ENCODE results near the gene PTRHD1.

Gene PTRHD1

GRCh38 chr2:24788816-24789215 is 4.4 kb downstream of the PTRHD1 start:
- Histone ChIP-seq H3K27ac (no peak overlapping the region), H3K36me3 (no peaks in the 10 kb centered on the region), H3K9ac (no peak overlapping the region), H3K9me3 (no peaks in the 10 kb centered on the region), H3K4me2 (no peak overlapping the region), H4K20me1 (no peaks in the 10 kb centered on the region), H3K4me3 (no peak overlapping the region), H3K27me3 (no peaks in the 10 kb centered on the region), H3K4me1 (peaks cover 30% of the 10 kb centered on the region)
- TF ChIP-seq Cebpa-rat (IDR thresholded peaks at IDR 0.05): no peak

- H3K27ac ChIP-seq: no peak overlapping the region
- no peaks in the 10 kb centered on the region for H3K27me3 ChIP-seq
- H3K36me3 ChIP-seq: no peaks in the 10 kb centered on the region
- no peak overlapping the region for H3K4me2 ChIP-seq
- no peak for TF ChIP-seq Cebpa-rat (IDR thresholded peaks at IDR 0.05)
- no peaks in the 10 kb centered on the region for H3K9me3 ChIP-seq
- H3K4me3 ChIP-seq: no peak overlapping the region
- no peaks in the 10 kb centered on the region for H4K20me1 ChIP-seq
- peaks cover 28% of the 10 kb centered on the region for H3K4me1 ChIP-seq
- no peak overlapping the region for H3K9ac ChIP-seq
These were observed 5.7 kb downstream of the PTRHD1 start for GRCh38 chr2:24787532-24787931.

- TF ChIP-seq Cebpa-rat (IDR thresholded peaks at IDR 0.05): no peak
- Histone ChIP-seq H3K4me1 (peaks cover 15% of the 10 kb centered on the region), H3K4me3 (no peak overlapping the region), H3K36me3 (no peaks in the 10 kb centered on the region), H4K20me1 (no peaks in the 10 kb centered on the region), H3K4me2 (peak overlapping the region; percentile 60), H3K27me3 (no peaks in the 10 kb centered on the region), H3K9ac (no peak overlapping the region), H3K27ac (0 out of 2 replicates have a peak overlapping the region, but pooled peaks have one; percentile 2), H3K9me3 (no peaks in the 10 kb centered on the region)
These were observed 7.4 kb downstream of the PTRHD1 start for GRCh38 chr2:24785671-24786321.

GRCh38 chr2:24783641-24784040 is 9.6 kb downstream of the PTRHD1 start:
- no peak overlapping the region for H3K27ac ChIP-seq
- H3K4me1 ChIP-seq: peaks cover 15% of the 10 kb centered on the region
- H3K9me3 ChIP-seq: no peaks in the 10 kb centered on the region
- no peak overlapping the region for H3K4me3 ChIP-seq
- H3K36me3 ChIP-seq: no peaks in the 10 kb centered on the region
- TF ChIP-seq Cebpa-rat (IDR thresholded peaks at IDR 0.05): no peak
- no peak overlapping the region for H3K4me2 ChIP-seq
- H3K9ac ChIP-seq: no peak overlapping the region
- H3K27me3 ChIP-seq: no peaks in the 10 kb centered on the region
- H4K20me1 ChIP-seq: no peaks in the 10 kb centered on the region

- Histone ChIP-seq H4K20me1 (no peaks in the 10 kb centered on the region), H3K36me3 (no peaks in the 10 kb centered on the region), H3K27me3 (no peaks in the 10 kb centered on the region), H3K9me3 (no peaks in the 10 kb centered on the region), H3K9ac (no peak overlapping the region), H3K27ac (no peak overlapping the region), H3K4me3 (no peak overlapping the region), H3K4me1 (no peaks in the 10 kb centered on the region), H3K4me2 (no peak overlapping the region)
- no peak for TF ChIP-seq Cebpa-rat (IDR thresholded peaks at IDR 0.05)
These were observed 14.1 kb downstream of the PTRHD1 start for GRCh38 chr2:24779116-24779515.

GRCh38 chr2:24774373-24774772 is 18.8 kb downstream of the PTRHD1 start:
- H3K36me3 ChIP-seq: peaks cover 7% of the 10 kb centered on the region
- no peak overlapping the region for H3K27ac ChIP-seq
- H3K4me3 ChIP-seq: no peak overlapping the region
- no peak for TF ChIP-seq Cebpa-rat (IDR thresholded peaks at IDR 0.05)
- no peaks in the 10 kb centered on the region for H3K9me3 ChIP-seq
- H3K9ac ChIP-seq: no peak overlapping the region
- no peaks in the 10 kb centered on the region for H3K27me3 ChIP-seq
- no peak overlapping the region for H3K4me2 ChIP-seq
- H3K4me1 ChIP-seq: no peaks in the 10 kb centered on the region
- no peaks in the 10 kb centered on the region for H4K20me1 ChIP-seq

- TF ChIP-seq Cebpa-rat (IDR thresholded peaks at IDR 0.05): no peak
- no peaks in the 10 kb centered on the region for H3K27me3 ChIP-seq
- H3K9me3 ChIP-seq: no peaks in the 10 kb centered on the region
- no peak overlapping the region for H3K27ac ChIP-seq
- no peak overlapping the region for H3K4me3 ChIP-seq
- no peak overlapping the region for H3K9ac ChIP-seq
- peaks cover 14% of the 10 kb centered on the region for H3K36me3 ChIP-seq
- H4K20me1 ChIP-seq: no peaks in the 10 kb centered on the region
- no peak overlapping the region for H3K4me2 ChIP-seq
- peaks cover 5% of the 10 kb centered on the region for H3K4me1 ChIP-seq
These were observed 21.2 kb downstream of the PTRHD1 start for GRCh38 chr2:24771764-24772586.

- peaks cover 14% of the 10 kb centered on the region for H3K36me3 ChIP-seq
- H4K20me1 ChIP-seq: no peaks in the 10 kb centered on the region
- H3K4me1 ChIP-seq: peaks cover 14% of the 10 kb centered on the region
- H3K9ac ChIP-seq: no peak overlapping the region
- H3K4me3 ChIP-seq: no peak overlapping the region
- no peak overlapping the region for H3K4me2 ChIP-seq
- H3K27me3 ChIP-seq: no peaks in the 10 kb centered on the region
- H3K27ac ChIP-seq: no peak overlapping the region
- H3K9me3 ChIP-seq: no peaks in the 10 kb centered on the region
- TF ChIP-seq Cebpa-rat (IDR thresholded peaks at IDR 0.05): no peak
These were observed 22.1 kb downstream of the PTRHD1 start for GRCh38 chr2:24771061-24771460.

- Histone ChIP-seq H3K9ac (no peak overlapping the region), H3K4me2 (no peak overlapping the region), H3K27me3 (no peaks in the 10 kb centered on the region), H3K4me3 (no peak overlapping the region), H3K9me3 (peaks cover 11% of the 10 kb centered on the region), H3K27ac (no peak overlapping the region), H4K20me1 (no peaks in the 10 kb centered on the region), H3K4me1 (peaks cover 28% of the 10 kb centered on the region), H3K36me3 (peaks cover 29% of the 10 kb centered on the region)
- no peak for TF ChIP-seq Cebpa-rat (IDR thresholded peaks at IDR 0.05)
These were observed 24.6 kb downstream of the PTRHD1 start for GRCh38 chr2:24768601-24769000.

- Histone ChIP-seq H3K27me3 (no peaks in the 10 kb centered on the region), H3K4me3 (no peak overlapping the region), H3K9ac (no peak overlapping the region), H3K9me3 (peaks cover 11% of the 10 kb centered on the region), H3K4me1 (peaks cover 28% of the 10 kb centered on the region), H3K27ac (no peak overlapping the region), H4K20me1 (no peaks in the 10 kb centered on the region), H3K4me2 (no peak overlapping the region), H3K36me3 (peaks cover 34% of the 10 kb centered on the region)
- no peak for TF ChIP-seq Cebpa-rat (IDR thresholded peaks at IDR 0.05)
These were observed 25.2 kb downstream of the PTRHD1 start for GRCh38 chr2:24768013-24768412.

Measured in BLaER1 (cell line).